Keratinocyte (primary cell): Measurements from ENCODE around the gene LHCGR. TPM values are rescaled to one million over a fixed set of nuclear protein-coding genes. Genes with fewer than 3 reads are reported as not detected.

Experiments used
- DNase-seq: peaks from one replicate; pipeline ENCODE4 v3.0.0-alpha.2; 2011; ENCODE audit warnings: low read depth, missing footprints, low spot score
- FAIRE-seq: peaks from 2 replicates; lab custom pipeline; 2011; peaks lifted over from hg19 to GRCh38; lab: Jason Lieb, UNC
- H2AFZ ChIP-seq: 2 replicates; pipeline ENCODE4 v1.6.0; 2012; ENCODE audit warnings: low read length, control low read depth, inconsistent platforms; ENCODE audit not compliant: control insufficient read depth
- H3K27ac ChIP-seq: 2 replicates; pipeline ENCODE4 v1.5.1; 2011; ENCODE audit warnings: low read length; ENCODE audit not compliant: control insufficient read depth, insufficient read depth
- H3K27me3 ChIP-seq: 3 replicates; pipeline ENCODE4 v1.6.0; 2011; ENCODE audit warnings: low read length; ENCODE audit not compliant: control insufficient read depth, insufficient read depth; ENCODE audit errors: extremely low read depth
- H3K36me3 ChIP-seq, 2 experiments: 2 replicates in 1 of 2; 3 replicates in 1 of 2; pipeline ENCODE4 v1.5.1; 2011; ENCODE audit warnings: low read length in 2 of 2, mild to moderate bottlenecking in 1 of 2; ENCODE audit not compliant: control insufficient read depth in 2 of 2, insufficient read depth in 2 of 2; ENCODE audit errors: extremely low read depth in 1 of 2
- H3K4me1 ChIP-seq: 3 replicates; pipeline ENCODE4 v1.5.1; 2011; ENCODE audit warnings: low read length; ENCODE audit not compliant: control insufficient read depth, insufficient read depth; ENCODE audit errors: extremely low read depth
- H3K4me2 ChIP-seq: 3 replicates; pipeline ENCODE4 v1.6.0; 2011; ENCODE audit warnings: low read depth, low read length; ENCODE audit not compliant: control insufficient read depth, insufficient read depth; ENCODE audit errors: extremely low read depth
- H3K4me3 ChIP-seq, 3 experiments: fragments of 200-600 bp in 1 of 3; sonication (generic) in 1 of 3; 2 replicates in 2 of 3; 3 replicates in 1 of 3; pipeline ENCODE4 v1.5.1; 2011 to 2016; ENCODE audit warnings: low read length in 3 of 3, mild to moderate bottlenecking in 3 of 3, control low read depth in 2 of 3, inconsistent platforms in 1 of 3, low read depth in 1 of 3, mixed read lengths in 1 of 3, mixed run types in 1 of 3, moderate library complexity in 1 of 3; ENCODE audit not compliant: control insufficient read depth in 2 of 3, insufficient read depth in 2 of 3; ENCODE audit errors: extremely low read depth in 1 of 3
- H3K79me2 ChIP-seq: 2 replicates; pipeline ENCODE4 v1.6.0; 2012; ENCODE audit warnings: low read length; ENCODE audit not compliant: control insufficient read depth, insufficient read depth
- H3K9ac ChIP-seq: 3 replicates; pipeline ENCODE4 v1.6.0; 2011; ENCODE audit warnings: low read length; ENCODE audit not compliant: control insufficient read depth, insufficient read depth; ENCODE audit errors: extremely low read depth
- H3K9me1 ChIP-seq: 3 replicates; pipeline ENCODE4 v1.6.0; 2011; ENCODE audit warnings: low read length; ENCODE audit not compliant: control insufficient read depth, insufficient read depth; ENCODE audit errors: extremely low read depth
- H3K9me3 ChIP-seq: 2 replicates; pipeline ENCODE4 v1.5.1; 2012; ENCODE audit warnings: low read depth, low read length; ENCODE audit not compliant: control insufficient read depth
- H4K20me1 ChIP-seq: 3 replicates; pipeline ENCODE4 v1.6.0; 2011; ENCODE audit warnings: low read length; ENCODE audit not compliant: control insufficient read depth, insufficient read depth; ENCODE audit errors: extremely low read depth
- CTCF ChIP-seq, 3 experiments: IDR thresholded peaks in 1 of 3; conservative IDR thresholded peaks in 1 of 3; optimal IDR thresholded peaks in 1 of 3; 2 replicates in 2 of 3; 3 replicates in 1 of 3; pipeline versions ENCODE3 to v1.5.1; 2011; ENCODE audit warnings: low read length in 3 of 3, mild to moderate bottlenecking in 3 of 3, moderate library complexity in 2 of 3, control low read depth in 1 of 3, inconsistent platforms in 1 of 3; ENCODE audit not compliant: insufficient read depth in 2 of 3; ENCODE audit errors: extremely low read depth in 1 of 3
- EZH2 ChIP-seq: IDR thresholded peaks from one replicate; pipeline ENCODE4 v1.6.1; 2012; ENCODE audit warnings: inconsistent platforms, mild to moderate bottlenecking, low read length, moderate library complexity
- dilution Hi-C: fragments of 300-500 bp; cut with MboI; formaldehyde crosslinking; loops from one replicate; pipeline ENCODE4 v1.7.0; 2020; ENCODE audit warnings: low sequenced_read_pairs; ENCODE audit not compliant: extremely low pct_ligation_motif_present
- polyA plus RNA-seq, 5 experiments: library from polyadenylated mRNA; depleted of rRNA in 3 of 5; stranded (reverse) in 3 of 5; stranded (forward) in 1 of 5; unstranded in 1 of 5; fragments of >200 nt; gene quantifications; 1 replicate in 1 of 5; 2 replicates in 3 of 5; 3 replicates in 1 of 5; pipeline versions ENCODE4 v1.2.1 to v1.2.3, GENCODE V29; 2011 to 2012; ENCODE audit warnings: missing spikeins in 2 of 5, low read depth in 1 of 5, low replicate concordance in 1 of 5

Gene LHCGR
- polyA plus RNA-seq, 1 donor (not counting 4 experiments of a cell fraction or from before 2014, with no cell fraction given), result not detected

- no peaks in the 10 kb centered on the region for H3K27me3 ChIP-seq
- no peaks in the 10 kb centered on the region for H3K9me3 ChIP-seq
- no peak overlapping the region for H3K4me2 ChIP-seq
- H3K9ac ChIP-seq, result no peak overlapping the region
- H3K36me3 ChIP-seq, result no peaks in the 10 kb centered on the region
- H3K27ac ChIP-seq, result no peak overlapping the region
- TF ChIP-seq EZH2, result no peak
- TF ChIP-seq CTCF (optimal IDR thresholded peaks at IDR 0.05 in 1 of 3, IDR thresholded peaks at IDR 0.05 in 1 of 3, conservative IDR thresholded peaks at IDR 0.05 in 1 of 3; ENCODE audit: extremely low read depth in 1 of 3, insufficient read depth in 2 of 3, low read length in 3 of 3), result no peak
- no peaks in the 10 kb centered on the region for H3K9me1 ChIP-seq
- no peak overlapping the region for H2AFZ ChIP-seq
- DNase-seq (no peak), FAIRE-seq (no peak)
- H3K4me1 ChIP-seq, result no peaks in the 10 kb centered on the region
- no peak overlapping the region for H3K4me3 ChIP-seq
- dilution Hi-C loops, result no loop called here
- H3K79me2 ChIP-seq, result no peaks in the 10 kb centered on the region
- H4K20me1 ChIP-seq, result no peaks in the 10 kb centered on the region
Measured at GRCh38 chr2:48714245-48714644, 41.3 kb downstream of the LHCGR start.

- no peaks in the 10 kb centered on the region for H3K79me2 ChIP-seq
- H3K4me3 ChIP-seq, result no peak overlapping the region
- no peaks in the 10 kb centered on the region for H3K9me1 ChIP-seq
- no peaks in the 10 kb centered on the region for H3K27me3 ChIP-seq
- H3K36me3 ChIP-seq, result no peaks in the 10 kb centered on the region
- H3K4me1 ChIP-seq, result no peaks in the 10 kb centered on the region
- H3K27ac ChIP-seq, result no peak overlapping the region
- H3K9ac ChIP-seq, result no peak overlapping the region
- no peaks in the 10 kb centered on the region for H3K9me3 ChIP-seq
- TF ChIP-seq EZH2 (no peak), CTCF (optimal IDR thresholded peaks at IDR 0.05 in 1 of 3, IDR thresholded peaks at IDR 0.05 in 1 of 3, conservative IDR thresholded peaks at IDR 0.05 in 1 of 3; ENCODE audit: extremely low read depth in 1 of 3, insufficient read depth in 2 of 3, low read length in 3 of 3) (no peak)
- no peak for DNase-seq
- H4K20me1 ChIP-seq, result no peaks in the 10 kb centered on the region
- H3K4me2 ChIP-seq, result no peak overlapping the region
- no peak for FAIRE-seq
- no peak overlapping the region for H2AFZ ChIP-seq
- dilution Hi-C loops, result no loop called here
Measured at GRCh38 chr2:48713647-48714046, 41.9 kb downstream of the LHCGR start.
